HG03025 (cell line): Measurements from ENCODE around the gene MRPL38.
"Not testable (repeated sequence)": the region's sequence is repeated elsewhere in the genome, so short reads cannot be mapped to it uniquely, and the experiment has no call there.

Source experiments
- ATAC-seq: cut with Tn5 transposase; IDR thresholded peaks from one replicate; pipeline ENCODE4 v1.9.1; 2021; ENCODE audit warnings: mild to moderate bottlenecking, moderate library complexity; ENCODE audit not compliant: unreplicated experiment, low FRiP score

Gene MRPL38

GRCh38 chr17:75898065-75898464 lies 6.6 kb downstream of the MRPL38 start:
- no peak for ATAC-seq

- ATAC-seq: no peak
These were observed 7.3 kb downstream of the MRPL38 start for GRCh38 chr17:75897160-75898019.

GRCh38 chr17:75896415-75897159 lies 8.1 kb downstream of the MRPL38 start, which contains the start of gene TRIM65:
Gene TRIM65, minus strand, starts transcription at chr17:75896951. Its CDS starts 14 bp downstream, at chr17:75896937.
- ATAC-seq: no peak

- ATAC-seq: no peak
These were observed 9.1 kb downstream of the MRPL38 start for GRCh38 chr17:75895370-75896155.

GRCh38 chr17:75894049-75894733 lies 10.5 kb downstream of the MRPL38 start:
- no peak for ATAC-seq

GRCh38 chr17:75893305-75894048 lies 11.2 kb downstream of the MRPL38 start:
- ATAC-seq: no peak

- ATAC-seq: no peak
These were observed 12.0 kb downstream of the MRPL38 start for GRCh38 chr17:75892556-75893224.

- ATAC-seq: no peak
These were observed 12.8 kb downstream of the MRPL38 start for GRCh38 chr17:75891605-75892555.

GRCh38 chr17:75891022-75891604 lies 13.6 kb downstream of the MRPL38 start:
- no peak for ATAC-seq

GRCh38 chr17:75889454-75889853 lies 15.2 kb downstream of the MRPL38 start:
- ATAC-seq: no peak

- ATAC-seq: no peak
These were observed 16.2 kb downstream of the MRPL38 start for GRCh38 chr17:75888484-75888883.

- ATAC-seq: not testable (repeated sequence)
These were observed 18.8 kb downstream of the MRPL38 start for GRCh38 chr17:75885860-75886259.

GRCh38 chr17:75885431-75885830 lies 19.3 kb downstream of the MRPL38 start:
- ATAC-seq: no peak

GRCh38 chr17:75881678-75882454 lies 22.8 kb downstream of the MRPL38 start:
- no peak for ATAC-seq

- no peak for ATAC-seq
These were observed 24.4 kb downstream of the MRPL38 start for GRCh38 chr17:75880266-75880665.

- ATAC-seq: no peak
These were observed 26.3 kb downstream of the MRPL38 start, which contains the start of gene TRIM47 for GRCh38 chr17:75878174-75878998. Gene TRIM47, minus strand, starts transcription at chr17:75878581. Its CDS starts 33 bp downstream, at chr17:75878548.
